NCI-H748 treated with DMSO at 0.1 percent for 48 hours (cell line): ENCODE results near the gene CFTR.

Experiments used
- DNase-seq: peaks from one replicate; lab custom pipeline; 2025; lab: John Stamatoyannopoulos, UW

Gene CFTR

GRCh38 chr7:117588352-117588794 is 108.5 kb downstream of the CFTR start:
- no peak for DNase-seq

DNA sequence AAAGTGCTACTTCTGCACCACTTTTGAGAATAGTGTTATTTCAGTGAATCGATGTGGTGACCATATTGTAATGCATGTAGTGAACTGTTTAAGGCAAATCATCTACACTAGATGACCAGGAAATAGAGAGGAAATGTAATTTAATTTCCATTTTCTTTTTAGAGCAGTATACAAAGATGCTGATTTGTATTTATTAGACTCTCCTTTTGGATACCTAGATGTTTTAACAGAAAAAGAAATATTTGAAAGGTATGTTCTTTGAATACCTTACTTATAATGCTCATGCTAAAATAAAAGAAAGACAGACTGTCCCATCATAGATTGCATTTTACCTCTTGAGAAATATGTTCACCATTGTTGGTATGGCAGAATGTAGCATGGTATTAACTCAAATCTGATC is 110.4 kb downstream of the CFTR start:
- DNase-seq: no peak

DNA sequence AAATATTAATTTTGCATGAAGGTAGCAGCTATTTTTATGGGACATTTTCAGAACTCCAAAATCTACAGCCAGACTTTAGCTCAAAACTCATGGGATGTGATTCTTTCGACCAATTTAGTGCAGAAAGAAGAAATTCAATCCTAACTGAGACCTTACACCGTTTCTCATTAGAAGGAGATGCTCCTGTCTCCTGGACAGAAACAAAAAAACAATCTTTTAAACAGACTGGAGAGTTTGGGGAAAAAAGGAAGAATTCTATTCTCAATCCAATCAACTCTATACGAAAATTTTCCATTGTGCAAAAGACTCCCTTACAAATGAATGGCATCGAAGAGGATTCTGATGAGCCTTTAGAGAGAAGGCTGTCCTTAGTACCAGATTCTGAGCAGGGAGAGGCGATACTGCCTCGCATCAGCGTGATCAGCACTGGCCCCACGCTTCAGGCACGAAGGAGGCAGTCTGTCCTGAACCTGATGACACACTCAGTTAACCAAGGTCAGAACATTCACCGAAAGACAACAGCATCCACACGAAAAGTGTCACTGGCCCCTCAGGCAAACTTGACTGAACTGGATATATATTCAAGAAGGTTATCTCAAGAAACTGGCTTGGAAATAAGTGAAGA is 112.3 kb downstream of the CFTR start:
- no peak for DNase-seq

DNA sequence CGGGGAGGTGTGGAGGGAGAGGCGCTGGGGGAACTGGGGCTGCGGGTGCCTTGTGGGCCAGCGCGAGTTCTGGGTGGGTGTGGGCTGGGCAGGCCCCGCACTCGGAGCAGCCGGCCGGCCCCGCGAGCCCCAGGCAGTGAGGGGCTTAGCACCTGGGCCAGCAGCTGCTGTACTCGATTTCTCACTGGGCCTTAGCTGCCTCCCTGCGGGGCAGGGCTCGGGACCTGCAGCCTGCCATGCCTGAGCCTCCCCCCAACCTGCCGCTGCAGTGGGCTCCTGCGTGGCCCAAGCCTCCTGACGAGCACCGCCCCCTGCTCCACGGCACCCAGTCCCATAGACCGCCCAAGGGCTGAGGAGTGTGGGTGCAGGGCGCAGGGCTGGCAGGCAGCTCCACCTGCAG is 116.3 kb downstream of the CFTR start:
- no peak for DNase-seq

DNA sequence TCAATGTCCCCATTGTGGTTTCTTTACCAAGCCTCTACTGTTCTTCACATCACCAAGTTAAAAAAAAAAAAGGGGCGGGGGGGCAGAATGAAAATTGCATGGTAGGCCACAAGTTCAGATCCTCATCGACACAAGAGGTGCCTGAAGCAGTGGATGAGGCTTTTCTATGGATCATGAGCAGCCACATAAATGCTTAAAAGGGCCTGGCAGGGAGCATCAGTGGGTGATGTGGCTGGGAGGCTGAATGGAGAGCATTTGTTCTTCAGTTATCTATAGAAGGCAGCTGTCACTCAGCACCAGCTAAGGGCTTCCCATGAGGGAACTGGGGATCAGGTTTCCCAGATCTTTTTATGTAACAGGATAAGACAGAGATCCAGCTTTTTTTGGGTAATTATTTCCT is 117.9 kb downstream of the CFTR start:
- DNase-seq: no peak

DNA sequence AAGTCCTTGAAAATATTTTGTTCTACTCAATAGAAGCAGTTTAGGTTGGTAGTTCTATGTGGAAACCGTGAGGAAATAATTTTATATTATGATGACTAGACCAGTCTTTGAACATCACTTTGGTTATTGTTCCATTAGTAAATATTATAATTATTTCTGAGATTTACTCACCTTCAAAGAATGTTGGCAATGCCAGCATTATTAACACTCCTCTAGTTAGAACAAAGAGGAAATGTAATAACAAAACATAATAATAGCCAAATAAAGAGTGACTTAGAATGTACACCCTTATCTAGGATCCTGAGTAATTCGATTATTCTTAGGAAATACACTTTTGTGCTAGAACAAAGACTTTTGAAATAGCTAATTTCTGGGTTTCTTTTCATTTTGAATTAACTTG is 121.1 kb downstream of the CFTR start:
- no peak for DNase-seq

- no peak for DNase-seq
These were observed 123.8 kb downstream of the CFTR start for GRCh38 chr7:117603627-117604026.

DNA sequence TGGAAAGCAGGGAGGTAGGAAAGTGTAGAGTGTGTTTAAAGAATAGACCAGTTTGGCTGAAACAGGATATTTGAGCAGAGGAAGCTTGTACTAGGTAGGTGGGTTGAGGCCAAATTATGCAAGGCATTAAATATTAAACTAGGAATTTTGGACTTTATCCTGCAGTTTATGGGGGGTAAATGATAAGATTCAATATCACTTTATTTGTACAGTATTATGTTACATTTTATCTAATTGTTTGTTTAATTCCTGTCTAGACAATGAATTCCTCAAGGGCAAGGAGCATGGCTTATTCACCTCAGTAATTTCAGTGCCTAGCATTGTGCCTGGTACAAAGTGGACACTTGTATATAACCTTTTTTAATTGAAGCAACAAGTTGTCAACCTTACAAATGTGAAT is 125.9 kb downstream of the CFTR start:
- no peak for DNase-seq

DNA sequence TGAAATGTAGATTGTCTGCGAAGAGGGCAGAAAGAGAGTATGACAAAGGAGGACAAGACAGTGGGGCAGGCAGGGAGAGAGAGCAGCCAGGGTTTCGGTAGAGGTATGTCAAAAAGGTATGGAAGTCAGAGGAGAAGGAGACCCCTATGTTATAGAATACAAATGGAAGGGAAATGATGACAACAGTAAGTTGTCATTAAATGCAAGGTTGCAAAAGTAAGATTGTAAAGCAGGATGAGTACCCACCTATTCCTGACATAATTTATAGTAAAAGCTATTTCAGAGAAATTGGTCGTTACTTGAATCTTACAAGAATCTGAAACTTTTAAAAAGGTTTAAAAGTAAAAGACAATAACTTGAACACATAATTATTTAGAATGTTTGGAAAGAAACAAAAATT is 126.3 kb downstream of the CFTR start:
- no peak for DNase-seq

- no peak for DNase-seq
These were observed 130.6 kb downstream of the CFTR start for GRCh38 chr7:117610396-117610795.

GRCh38 chr7:117612637-117613036 is 132.8 kb downstream of the CFTR start:
- no peak for DNase-seq

DNA sequence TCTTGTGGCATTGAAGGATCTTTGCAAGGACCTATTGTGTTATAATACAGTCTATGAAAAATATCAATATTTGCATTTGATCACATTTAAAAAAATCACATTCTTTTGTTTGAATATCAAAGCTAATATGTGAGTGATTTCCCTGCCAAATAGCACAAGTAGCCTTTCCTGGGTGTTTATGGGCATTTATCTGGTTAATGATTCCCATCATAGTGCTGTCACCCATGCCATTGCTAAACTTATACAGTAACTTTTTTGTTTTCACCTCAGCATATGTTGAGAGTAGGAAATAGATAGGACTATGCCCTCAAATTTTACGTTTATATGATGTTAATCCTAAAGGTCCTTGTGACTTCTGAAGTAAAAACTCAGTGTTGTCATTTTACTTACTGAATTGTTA is 136.9 kb downstream of the CFTR start:
- no peak for DNase-seq

DNA sequence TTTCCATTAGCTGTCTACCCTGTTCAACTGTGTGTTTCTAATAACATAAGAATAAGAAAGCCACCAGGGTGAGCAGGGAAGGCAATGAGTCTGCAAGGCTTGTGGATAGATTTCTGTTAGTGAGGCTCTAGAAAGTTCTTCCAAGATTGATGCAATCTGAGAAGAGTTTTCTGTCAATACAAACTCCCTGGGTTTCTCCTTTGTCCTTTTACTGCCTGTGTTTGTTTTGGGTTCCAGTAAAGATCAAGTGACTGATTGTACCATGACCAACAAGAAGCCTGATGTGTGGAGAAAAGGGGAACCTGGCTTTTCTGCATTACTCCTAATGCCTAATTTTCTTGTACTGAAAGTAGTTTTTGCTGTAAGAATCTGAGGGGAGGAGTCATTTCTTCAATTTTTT is 139.9 kb downstream of the CFTR start:
- no peak for DNase-seq

- DNase-seq: no peak
These were observed 141.3 kb downstream of the CFTR start for GRCh38 chr7:117621075-117621618.

DNA sequence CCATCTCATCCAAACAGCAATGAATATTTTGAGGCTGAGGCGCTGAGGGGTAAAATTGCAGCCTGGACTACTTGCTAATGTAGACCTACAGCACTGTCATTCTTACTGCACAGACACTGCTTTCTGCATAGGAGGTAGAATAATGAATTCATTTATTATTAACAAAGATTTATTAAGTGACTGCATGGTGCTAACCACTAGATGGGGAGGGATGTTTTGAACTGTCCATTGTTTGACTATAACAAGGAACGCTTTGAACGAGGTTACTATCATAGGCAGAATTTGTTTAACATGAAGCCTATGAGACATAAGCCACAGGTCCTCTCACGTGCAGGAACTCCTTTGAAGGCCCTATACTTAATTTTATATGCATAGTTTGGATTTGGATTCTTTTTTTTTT is 143.8 kb downstream of the CFTR start:
- DNase-seq: no peak

GRCh38 chr7:117630501-117630900 is 150.7 kb downstream of the CFTR start:
- peak; percentile 13 for DNase-seq

- no peak for DNase-seq
These were observed 151.2 kb downstream of the CFTR start for GRCh38 chr7:117630907-117631564.

GRCh38 chr7:117631652-117632051 is 151.8 kb downstream of the CFTR start:
- DNase-seq: no peak

GRCh38 chr7:117637937-117638336 is 158.1 kb downstream of the CFTR start:
- DNase-seq: no peak

- no peak for DNase-seq
These were observed 160.1 kb downstream of the CFTR start for GRCh38 chr7:117639966-117640365.

DNA sequence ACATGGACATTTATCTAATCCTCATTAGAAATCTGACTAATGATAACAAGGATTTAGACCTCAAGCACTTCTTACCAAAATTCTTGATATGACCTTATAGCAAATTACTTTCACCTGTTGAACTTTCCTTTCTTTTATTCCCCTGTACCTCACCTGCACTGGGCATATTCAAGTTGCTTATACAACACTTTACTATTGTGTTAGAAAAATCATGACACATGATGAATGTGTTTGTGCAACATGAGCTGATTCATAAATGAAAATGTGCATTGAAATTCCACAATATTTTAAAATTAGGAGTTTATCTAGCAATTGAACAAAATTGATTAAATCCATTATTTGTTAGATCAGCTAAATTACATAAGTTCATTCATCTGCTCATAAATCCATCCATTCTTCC is 160.6 kb downstream of the CFTR start:
- DNase-seq: no peak

DNA sequence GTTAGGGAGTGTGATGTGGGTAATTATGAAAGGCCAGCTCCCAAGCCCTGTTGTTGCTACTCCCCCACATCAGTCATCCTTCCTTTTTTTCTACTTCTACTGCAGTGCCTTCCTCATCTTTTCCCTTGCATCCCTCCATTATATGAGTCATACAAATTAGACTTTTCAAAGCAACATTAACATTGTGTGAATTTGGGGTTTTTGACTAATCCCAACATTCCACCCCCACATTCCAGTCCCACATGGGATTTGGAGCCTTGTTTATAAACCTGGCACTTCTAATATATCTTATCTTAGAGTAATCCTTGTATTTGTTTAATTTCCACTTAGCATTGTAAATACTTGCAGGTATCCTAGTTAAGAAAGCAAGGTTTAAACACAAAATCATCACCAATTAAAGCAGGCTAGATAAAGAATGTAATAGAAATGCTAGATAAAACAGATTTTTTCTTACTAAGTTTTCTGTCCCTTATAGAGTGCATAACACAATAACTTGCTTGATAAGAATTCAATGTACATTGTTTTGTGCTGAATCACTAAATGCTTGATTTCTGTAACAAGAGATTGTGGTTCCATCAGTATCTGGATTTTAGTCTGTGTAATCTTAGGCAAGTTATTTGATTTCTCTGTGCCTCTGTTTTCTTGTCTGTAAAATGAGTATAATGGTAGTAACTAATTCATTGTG is 165.8 kb downstream of the CFTR start:
- no peak for DNase-seq

DNA sequence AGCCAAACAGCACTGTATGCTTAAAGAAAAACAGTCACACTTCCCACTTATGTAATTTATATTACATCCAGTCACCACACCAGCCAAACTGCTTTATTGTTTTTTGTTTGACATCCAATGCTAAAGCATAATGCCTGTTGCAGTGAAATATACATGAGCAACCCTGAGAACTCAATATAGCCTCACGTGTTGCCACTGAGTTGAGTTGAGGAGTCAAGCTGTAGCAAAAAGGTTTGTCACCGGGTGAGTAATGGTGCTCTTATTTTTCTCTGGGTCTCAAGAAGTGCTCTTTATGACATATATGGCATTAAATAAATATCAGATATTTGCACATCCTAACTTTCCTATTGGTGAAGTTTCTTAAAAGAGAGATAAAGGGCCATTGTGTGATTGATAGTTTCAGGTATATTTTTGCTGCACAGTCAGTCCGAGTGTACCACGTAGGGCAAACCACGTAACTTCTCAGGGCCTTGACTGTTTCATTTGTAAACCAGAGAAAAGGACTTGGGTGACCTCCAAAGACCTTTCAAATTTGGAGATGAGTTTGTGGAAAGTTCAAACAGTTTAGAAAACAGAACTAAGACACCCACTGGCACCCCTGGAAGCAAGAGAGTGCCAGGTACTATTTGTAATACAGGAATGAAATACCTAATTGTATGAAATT is 168.5 kb downstream of the CFTR start:
- no peak for DNase-seq
